Measurements from ENCODE around the gene CLN6. TPM values are rescaled to one million over a fixed set of nuclear protein-coding genes. Genes with fewer than 3 reads are reported as not detected.

Gene CLN6
- total and polyA plus RNA-seq, 2 of the 4 experiments (the other 2 are of a cell fraction): 6.5 to 31.9 TPM

GRCh38 chr15:68277603-68278344 lies 48.2 kb upstream of the CLN6 start, which contains the start of gene FEM1B:
Gene FEM1B, plus strand, starts transcription at chr15:68277745. Its CDS starts 673 bp downstream, at chr15:68278418.
- WGBS, 2 experiments (ENCODE audit: extremely low coverage in 2 of 2, insufficient read length in 1 of 2): 0% methylated on average over 21 of the region's 85 CpGs; no CpG with 5 or more reads in 1 of the 2 experiments
- H2AK9ac ChIP-seq (replicated peaks; ENCODE audit: low read depth, low read length, poor library complexity): peak within 1 kb of the TSS; percentile 96
- TF ChIP-seq FOS (IDR thresholded peaks at IDR 0.05; ENCODE audit: low read depth, low read length): no peak
- TF ChIP-seq RCOR1 (IDR thresholded peaks at IDR 0.05; ENCODE audit: insufficient replicate concordance, low read length): peak; percentile 20
- TF ChIP-seq MAFK (IDR thresholded peaks at IDR 0.05; ENCODE audit: low read depth, low read length): no peak
- no peak for TF ChIP-seq RAD21 (IDR thresholded peaks at IDR 0.05; ENCODE audit: low read length)
- no peak for TF ChIP-seq ELK1 (IDR thresholded peaks at IDR 0.05; ENCODE audit: borderline replicate concordance, low read depth, low read length)
- peak; percentile 46; the same call in 1 of the 2 replicates for TF ChIP-seq CEBPB (IDR thresholded peaks at IDR 0.05; ENCODE audit: low read depth, low read length)
- TF ChIP-seq RFX5 (IDR thresholded peaks at IDR 0.05; ENCODE audit: low read depth, low read length): no peak
- peak; percentile 90 for TF ChIP-seq POLR2A (IDR thresholded peaks at IDR 0.05; ENCODE audit: low read depth, low read length)
- peak; percentile 50; the same call in 1 of the 2 replicates for TF ChIP-seq MXI1 (IDR thresholded peaks at IDR 0.05; ENCODE audit: borderline replicate concordance, low read depth, low read length)
- no peak for TF ChIP-seq NFE2L2 (IDR thresholded peaks at IDR 0.05; ENCODE audit: low read depth, low read length)
- TF ChIP-seq SMC3 (IDR thresholded peaks at IDR 0.05; ENCODE audit: low read depth, low read length): no peak
- no peak for TF ChIP-seq CTCF (conservative IDR thresholded peaks at IDR 0.05; ENCODE audit: low read depth, low read length)
- TF ChIP-seq BHLHE40 (IDR thresholded peaks at IDR 0.05; ENCODE audit: low read depth, low read length): no peak
- 0 out of 2 replicates have a peak, but pooled peaks have one; percentile 6 for TF ChIP-seq USF2 (IDR thresholded peaks at IDR 0.05; ENCODE audit: low read depth, low read length)

More at GRCh38 chr15:68277603-68278344, 48.2 kb upstream of the CLN6 start, which contains the start of gene FEM1B:
- peak within 1 kb of the TSS; percentile 86 for H3K4me3 ChIP-seq (ENCODE audit: insufficient read depth, low read depth, low read length)
- peak; percentile 86 for ATAC-seq (ENCODE audit: low read depth)
- intact Hi-C loops (cut with micrococcal nuclease): no loop called here
- peak within 1 kb of the TSS; percentile 97 for H3K14ac ChIP-seq (replicated peaks; ENCODE audit: low read depth, low read length)
- CTCF ChIA-PET: interaction anchor here (1.0 kb wide), 1 partner anchor 25 kb away, joined by 4 read pairs; no protein-coding TSS in a partner anchor
- H3K9me1 ChIP-seq (ENCODE audit: insufficient read depth, low read length): peaks cover 17% of the 10 kb centered on the region
- H3K9me3 ChIP-seq (ENCODE audit: control insufficient read depth, insufficient read depth, low read length): no peaks in the 10 kb centered on the region
- in situ Hi-C loops (cut with MboI; ENCODE audit: low sequenced_read_pairs): no loop called here
- peak within 1 kb of the TSS; percentile 87 for H3K9ac ChIP-seq (ENCODE audit: low read depth, low read length)
- peak within 1 kb of the TSS; percentile 98 for H3K4me2 ChIP-seq (ENCODE audit: low read depth, low read length)
- peak within 1 kb of the TSS; percentile 85 for H2BK20ac ChIP-seq (ENCODE audit: low read depth, low read length)
- peaks cover 2% of the 10 kb centered on the region; the same call in 1 of the 2 replicates for H3K36me3 ChIP-seq (ENCODE audit: control insufficient read depth, insufficient read depth, low read length)
- DNase-seq: peak; percentile 92
- H2AK5ac ChIP-seq (ENCODE audit: low read depth, low read length): peak within 1 kb of the TSS; percentile 95
- POLR2A ChIA-PET (ENCODE audit: unreplicated experiment): interaction anchor here (0.6 to 0.8 kb wide), 9 partner anchors 18 to 414 kb away, joined by 3 to 6 read pairs (median 5); no protein-coding TSS in a partner anchor
- no peaks in the 10 kb centered on the region for H3K27me3 ChIP-seq (ENCODE audit: control insufficient read depth, insufficient read depth, low read length)
- H3K79me1 ChIP-seq (ENCODE audit: low read depth in 1 of 2, low read length in 2 of 2): peaks cover 17 to 60% of the 10 kb centered on the region in 2 experiments
- peak within 1 kb of the TSS; percentile 96 for H3K4ac ChIP-seq (ENCODE audit: low read depth, low read length)
- peak within 1 kb of the TSS; percentile 98 for H3K23ac ChIP-seq (ENCODE audit: low read depth, low read length)
- peak within 1 kb of the TSS; percentile 98 for H3K27ac ChIP-seq (ENCODE audit: insufficient read depth, low read length)
- peak within 1 kb of the TSS; percentile 97 to 99 for H4K8ac ChIP-seq (ENCODE audit: low read depth in 2 of 2, low read length in 2 of 2)
- H4K91ac ChIP-seq (ENCODE audit: insufficient read depth, low read depth, low read length): peak within 1 kb of the TSS; percentile 96
- peak within 1 kb of the TSS; percentile 97 for H2BK5ac ChIP-seq (ENCODE audit: low read depth, low read length, poor library complexity, severe bottlenecking)
- H2BK120ac ChIP-seq (ENCODE audit: low read depth, low read length): peak within 1 kb of the TSS; percentile 93
- H4K20me1 ChIP-seq (ENCODE audit: insufficient read depth, low read length): peaks cover 46% of the 10 kb centered on the region
- peak within 1 kb of the TSS; percentile 94 for H2BK15ac ChIP-seq (ENCODE audit: low read depth, low read length)
- BruUV-seq (replicated peaks): no TSS peak
- H3K56ac ChIP-seq (ENCODE audit: extremely low read depth, insufficient read depth, low read length): peak within 1 kb of the TSS; percentile 97
- peak within 1 kb of the TSS; percentile 92 for H4K5ac ChIP-seq (ENCODE audit: low read depth, low read length)
- H2AFZ ChIP-seq (replicated peaks; ENCODE audit: low read length, poor library complexity): peak within 1 kb of the TSS; percentile 99
- H3K18ac ChIP-seq (ENCODE audit: low read depth, low read length): peak within 1 kb of the TSS; percentile 90
- peaks cover 31% of the 10 kb centered on the region for H3K4me1 ChIP-seq (ENCODE audit: control insufficient read depth, insufficient read depth, low read length)
- dilution Hi-C loops (cut with HindIII; ENCODE audit: low sequenced_read_pairs, unreplicated experiment): no loop called here
